ENCODE results near the gene CABLES2.

CABLES2 gene

GRCh38 chr20:62422636-62423325, 15.7 kb upstream of the CABLES2 start:
- TF ChIP-seq CTCF (IDR thresholded peaks at IDR 0.05; ENCODE audit: extremely low read depth, missing control alignments): no peak
- DNase-seq (ENCODE audit: low spot score): no peak

- DNase-seq (ENCODE audit: low spot score): no peak
- TF ChIP-seq CTCF (IDR thresholded peaks at IDR 0.05; ENCODE audit: extremely low read depth, missing control alignments): no peak
These were observed 14.6 kb upstream of the CABLES2 start for GRCh38 chr20:62421716-62421990.

- no peak for TF ChIP-seq CTCF (IDR thresholded peaks at IDR 0.05; ENCODE audit: extremely low read depth, missing control alignments)
- no peak for DNase-seq (ENCODE audit: low spot score)
These were observed 14.0 kb upstream of the CABLES2 start for GRCh38 chr20:62420846-62421715.

- no peak for DNase-seq (ENCODE audit: low spot score)
These were observed 12.7 kb upstream of the CABLES2 start for GRCh38 chr20:62419759-62420158.

GRCh38 chr20:62418709-62419487, 11.8 kb upstream of the CABLES2 start:
- no peak for TF ChIP-seq CTCF (IDR thresholded peaks at IDR 0.05; ENCODE audit: extremely low read depth, missing control alignments)
- DNase-seq (ENCODE audit: low spot score): no peak

More at GRCh38 chr20:62419759-62420158, 12.7 kb upstream of the CABLES2 start:
- TF ChIP-seq CTCF (IDR thresholded peaks at IDR 0.05; ENCODE audit: extremely low read depth, missing control alignments): no peak

GRCh38 chr20:62417981-62418708, 11.1 kb upstream of the CABLES2 start:
- DNase-seq (ENCODE audit: low spot score): no peak
- TF ChIP-seq CTCF (IDR thresholded peaks at IDR 0.05; ENCODE audit: extremely low read depth, missing control alignments): no peak
